Chondrocyte (in vitro differentiated cells): ENCODE data around the gene EIF3J. TPM values are rescaled to one million over a fixed set of nuclear protein-coding genes. Genes with fewer than 3 reads are reported as not detected.

Experiments
- DNase-seq: peaks from one replicate; pipeline ENCODE4 v3.0.0; 2021; ENCODE audit warnings: mixed read lengths, low spot score
- H3K27ac Mint-ChIP-seq: one replicate; pipeline ENCODE4 v1.8.0; 2021; ENCODE audit warnings: mild to moderate bottlenecking, moderate library complexity, mixed read lengths; ENCODE audit not compliant: unreplicated experiment
- H3K27me3 Mint-ChIP-seq: 2 replicates; pipeline ENCODE4 v1.8.0; 2021; ENCODE audit warnings: low read depth, mixed read lengths
- H3K36me3 Mint-ChIP-seq: 2 replicates; pipeline ENCODE4 v1.8.0; 2021; ENCODE audit warnings: low read depth, mixed read lengths
- H3K4me1 Mint-ChIP-seq: 2 replicates; pipeline ENCODE4 v1.8.0; 2021; ENCODE audit warnings: low read depth, mild to moderate bottlenecking, mixed read lengths
- H3K4me3 Mint-ChIP-seq: one replicate; pipeline ENCODE4 v1.8.0; 2021; ENCODE audit warnings: mild to moderate bottlenecking, moderate library complexity, mixed read lengths; ENCODE audit not compliant: unreplicated experiment
- H3K9me3 Mint-ChIP-seq: 2 replicates; pipeline ENCODE4 v1.8.0; 2021; ENCODE audit warnings: low read depth, mixed read lengths
- total RNA-seq: library from RNA; stranded (reverse); gene quantifications from 3 replicates; pipeline ENCODE4 v1.2.1, GENCODE V29; 2021
- TF ChIP-seq, protein P1 (sequence below): fragments of 200-600 bp; sonication (generic); IDR thresholded peaks from 2 replicates; pipeline ENCODE4 v1.5.0; 2021; ENCODE audit warnings: antibody characterized with exemption, mild to moderate bottlenecking, moderate library complexity

Gene EIF3J
- total RNA-seq, 1 donor from 2014 or later, result 98.0 TPM

DNA sequence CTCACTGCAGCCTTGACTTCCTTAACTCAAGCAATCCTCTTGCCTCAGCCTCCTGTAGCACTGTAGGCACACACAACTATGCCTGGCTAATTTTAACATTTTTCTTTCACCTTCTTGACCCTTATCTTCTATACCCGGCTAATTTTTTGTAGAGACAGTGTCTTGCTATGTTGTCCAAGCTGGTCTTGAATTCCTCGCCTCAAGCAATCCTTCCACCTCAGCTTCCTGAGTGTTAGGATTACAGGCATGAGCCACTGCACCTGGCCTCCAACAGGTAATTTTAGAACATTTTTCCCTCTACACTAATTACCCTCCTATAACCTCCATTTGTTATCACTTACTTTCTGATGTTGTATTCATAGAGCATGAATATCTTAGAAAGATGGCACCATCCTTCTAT lies 66.2 kb downstream of the EIF3J start:
- Mint-ChIP-seq H3K27me3 (no peaks in the 10 kb centered on the region), H3K27ac (no peak overlapping the region), H3K36me3 (peaks cover 37% of the 10 kb centered on the region), H3K4me3 (no peak overlapping the region), H3K9me3 (no peaks in the 10 kb centered on the region), H3K4me1 (no peaks in the 10 kb centered on the region)
- DNase-seq, result no peak
- TF ChIP-seq, protein P1, sequence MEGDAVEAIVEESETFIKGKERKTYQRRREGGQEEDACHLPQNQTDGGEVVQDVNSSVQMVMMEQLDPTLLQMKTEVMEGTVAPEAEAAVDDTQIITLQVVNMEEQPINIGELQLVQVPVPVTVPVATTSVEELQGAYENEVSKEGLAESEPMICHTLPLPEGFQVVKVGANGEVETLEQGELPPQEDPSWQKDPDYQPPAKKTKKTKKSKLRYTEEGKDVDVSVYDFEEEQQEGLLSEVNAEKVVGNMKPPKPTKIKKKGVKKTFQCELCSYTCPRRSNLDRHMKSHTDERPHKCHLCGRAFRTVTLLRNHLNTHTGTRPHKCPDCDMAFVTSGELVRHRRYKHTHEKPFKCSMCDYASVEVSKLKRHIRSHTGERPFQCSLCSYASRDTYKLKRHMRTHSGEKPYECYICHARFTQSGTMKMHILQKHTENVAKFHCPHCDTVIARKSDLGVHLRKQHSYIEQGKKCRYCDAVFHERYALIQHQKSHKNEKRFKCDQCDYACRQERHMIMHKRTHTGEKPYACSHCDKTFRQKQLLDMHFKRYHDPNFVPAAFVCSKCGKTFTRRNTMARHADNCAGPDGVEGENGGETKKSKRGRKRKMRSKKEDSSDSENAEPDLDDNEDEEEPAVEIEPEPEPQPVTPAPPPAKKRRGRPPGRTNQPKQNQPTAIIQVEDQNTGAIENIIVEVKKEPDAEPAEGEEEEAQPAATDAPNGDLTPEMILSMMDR, result no peak

DNA sequence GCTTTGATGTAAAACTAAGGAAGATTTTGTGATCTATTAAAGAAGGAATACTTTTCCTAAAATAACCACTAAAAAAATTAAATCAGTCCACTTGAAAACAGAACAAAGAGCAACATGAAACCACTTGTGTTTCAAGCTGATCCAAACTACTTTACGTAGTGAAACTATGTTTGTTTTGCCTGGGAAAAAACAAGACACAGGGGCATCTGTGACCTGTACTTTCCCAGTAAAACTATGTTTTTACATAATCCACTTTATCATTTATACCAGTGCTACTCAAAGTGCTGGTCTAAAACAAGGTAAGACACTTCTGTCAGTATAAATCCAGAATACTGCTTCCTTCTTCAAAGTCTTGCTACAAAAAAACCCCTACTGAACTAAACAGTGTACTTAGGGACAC lies 69.8 kb downstream of the EIF3J start:
- H3K36me3 Mint-ChIP-seq, result peaks cover 33% of the 10 kb centered on the region
- no peak overlapping the region for H3K4me3 Mint-ChIP-seq
- TF ChIP-seq, protein P1, result no peak
- H3K4me1 Mint-ChIP-seq, result no peaks in the 10 kb centered on the region
- no peaks in the 10 kb centered on the region for H3K27me3 Mint-ChIP-seq
- H3K9me3 Mint-ChIP-seq, result no peaks in the 10 kb centered on the region
- no peak overlapping the region for H3K27ac Mint-ChIP-seq
- DNase-seq, result no peak

Other genes starting within 250 kb of the EIF3J start
- gene GOLM2, start 248.4 kb upstream of the EIF3J start, total RNA-seq, result 125 to 160 TPM (median 129 TPM) in 3 replicates
- 41.7 to 48.6 TPM (median 43.1 TPM) in 3 replicates for gene CTDSPL2, start 109.5 kb upstream of the EIF3J start, total RNA-seq
- gene SPG11, start 126.5 kb downstream of the EIF3J start, total RNA-seq, result 41.2 to 58.5 TPM (median 45.4 TPM) in 3 replicates
- gene PATL2, start 174.2 kb downstream of the EIF3J start, total RNA-seq, result not detected in 3 replicates
- gene B2M, start 174.4 kb downstream of the EIF3J start, total RNA-seq, result 496 to 595 TPM (median 582 TPM) in 3 replicates
- 9.7 to 16.6 TPM (median 12.9 TPM) in 3 replicates for gene TRIM69, start 199.4 kb downstream of the EIF3J start, total RNA-seq